Measurements from ENCODE around the gene DPP10. TPM values are rescaled to one million over a fixed set of nuclear protein-coding genes. Genes with fewer than 3 reads are reported as not detected.

The DPP10 gene
- total and polyA plus RNA-seq, 8 donors = 0.68 to 8.2 (median 4.7) TPM

- no peak overlapping the region for H3K27ac ChIP-seq
- DNase-seq = no peak
- intact Hi-C loops (cut with DNase I) = no loop called here
- no peak for ATAC-seq
- no peaks in the 10 kb centered on the region for H3K36me3 ChIP-seq
- H3K27me3 ChIP-seq = no peaks in the 10 kb centered on the region
- TF ChIP-seq CTCF (IDR thresholded peaks at IDR 0.05) = no peak
- no peaks in the 10 kb centered on the region for H3K4me1 ChIP-seq
- no peaks in the 10 kb centered on the region for H3K9me3 ChIP-seq
- H3K4me3 ChIP-seq = no peak overlapping the region
Observed at GRCh38 chr2:115796078-115796477, 1353.6 kb downstream of the DPP10 start.

GRCh38 chr2:115807276-115807675 lies 1364.8 kb downstream of the DPP10 start:
- intact Hi-C loops (cut with DNase I) = no loop called here
- H3K9me3 ChIP-seq = peaks cover 0 to 13% of the 10 kb centered on the region in 2 donors
- H3K27me3 ChIP-seq = no peaks in the 10 kb centered on the region
- H3K4me1 ChIP-seq = no peaks in the 10 kb centered on the region
- no peak overlapping the region for H3K27ac ChIP-seq
- TF ChIP-seq CTCF (IDR thresholded peaks at IDR 0.05) = no peak
- H3K36me3 ChIP-seq = no peaks in the 10 kb centered on the region
- H3K4me3 ChIP-seq = no peak overlapping the region
- ATAC-seq = no peak
- no peak for DNase-seq

GRCh38 chr2:115825912-115826311 lies 1383.5 kb downstream of the DPP10 start:
- TF ChIP-seq CTCF (IDR thresholded peaks at IDR 0.05) = no peak
- no peak overlapping the region for H3K27ac ChIP-seq
- no peak for DNase-seq
- no peaks in the 10 kb centered on the region for H3K36me3 ChIP-seq
- no peaks in the 10 kb centered on the region for H3K27me3 ChIP-seq
- no peak overlapping the region for H3K4me3 ChIP-seq
- intact Hi-C loops (cut with DNase I) = no loop called here
- no peak for ATAC-seq
- H3K4me1 ChIP-seq = no peaks in the 10 kb centered on the region
- H3K9me3 ChIP-seq = peaks cover 0 to 6% of the 10 kb centered on the region in 2 donors

- Histone ChIP-seq H3K27me3 (no peaks in the 10 kb centered on the region), H3K4me1 (no peaks in the 10 kb centered on the region), H3K4me3 (no peak overlapping the region), H3K27ac (no peak overlapping the region), H3K36me3 (no peaks in the 10 kb centered on the region), H3K9me3 (no peaks in the 10 kb centered on the region)
- intact Hi-C loops (cut with DNase I) = no loop called here
- TF ChIP-seq CTCF (IDR thresholded peaks at IDR 0.05) = no peak
- ATAC-seq (no peak), DNase-seq (no peak)
Observed at GRCh38 chr2:115833196-115833595, 1390.8 kb downstream of the DPP10 start.

- intact Hi-C loops (cut with DNase I) = no loop called here
- no peak for TF ChIP-seq CTCF (IDR thresholded peaks at IDR 0.05)
- H3K4me3 ChIP-seq = no peak overlapping the region
- DNase-seq (no peak), ATAC-seq (no peak)
- no peaks in the 10 kb centered on the region for H3K4me1 ChIP-seq
- H3K27ac ChIP-seq = no peak overlapping the region
- H3K27me3 ChIP-seq = no peaks in the 10 kb centered on the region
- peaks cover 0 to 4% of the 10 kb centered on the region in 2 donors for H3K9me3 ChIP-seq
- no peaks in the 10 kb centered on the region for H3K36me3 ChIP-seq
Observed at GRCh38 chr2:115838539-115838938, 1396.1 kb downstream of the DPP10 start.

All from left lung (tissue), 10 donors.